ENCODE data around the gene IKZF1.

The IKZF1 gene

GRCh38 chr7:50412973-50413372 lies 108.5 kb downstream of the IKZF1 start:
- DNase-seq (ENCODE audit: low read depth) = no peak

GRCh38 chr7:50413561-50413960 lies 109.0 kb downstream of the IKZF1 start:
- no peak for DNase-seq (ENCODE audit: low read depth)

- DNase-seq (ENCODE audit: low read depth) = no peak
Observed at GRCh38 chr7:50415844-50416364, 111.4 kb downstream of the IKZF1 start.

GRCh38 chr7:50416527-50417182 lies 112.1 kb downstream of the IKZF1 start:
- DNase-seq (ENCODE audit: low read depth) = no peak

- peak; percentile 55 for DNase-seq (ENCODE audit: low read depth)
Observed at GRCh38 chr7:50418086-50418515, 113.6 kb downstream of the IKZF1 start.

- DNase-seq (ENCODE audit: low read depth) = no peak
Observed at GRCh38 chr7:50418526-50419290, 114.2 kb downstream of the IKZF1 start.

GRCh38 chr7:50421043-50421442 lies 116.5 kb downstream of the IKZF1 start:
- DNase-seq (ENCODE audit: low read depth) = no peak

- no peak for DNase-seq (ENCODE audit: low read depth)
Observed at GRCh38 chr7:50422858-50423257, 118.3 kb downstream of the IKZF1 start.

- DNase-seq (ENCODE audit: low read depth) = no peak
Observed at GRCh38 chr7:50423860-50424259, 119.3 kb downstream of the IKZF1 start.

GRCh38 chr7:50425318-50425717 lies 120.8 kb downstream of the IKZF1 start:
- DNase-seq (ENCODE audit: low read depth) = no peak

GRCh38 chr7:50426280-50427045 lies 121.9 kb downstream of the IKZF1 start:
- DNase-seq (ENCODE audit: low read depth) = no peak

- no peak for DNase-seq (ENCODE audit: low read depth)
Observed at GRCh38 chr7:50427518-50427917, 123.0 kb downstream of the IKZF1 start.

- DNase-seq (ENCODE audit: low read depth) = no peak
Observed at GRCh38 chr7:50428911-50429310, 124.4 kb downstream of the IKZF1 start.

- no peak for DNase-seq (ENCODE audit: low read depth)
Observed at GRCh38 chr7:50431316-50431715, 126.8 kb downstream of the IKZF1 start.

GRCh38 chr7:50431722-50432305 lies 127.3 kb downstream of the IKZF1 start:
- no peak for DNase-seq (ENCODE audit: low read depth)

GRCh38 chr7:50436133-50436806 lies 131.8 kb downstream of the IKZF1 start:
- no peak for DNase-seq (ENCODE audit: low read depth)

- DNase-seq (ENCODE audit: low read depth) = no peak
Observed at GRCh38 chr7:50446542-50446960, 142.0 kb downstream of the IKZF1 start.

- no peak for DNase-seq (ENCODE audit: low read depth)
Observed at GRCh38 chr7:50448823-50449222, 144.3 kb downstream of the IKZF1 start.

- DNase-seq (ENCODE audit: low read depth) = no peak
Observed at GRCh38 chr7:50449501-50449880, 145.0 kb downstream of the IKZF1 start.

- DNase-seq (ENCODE audit: low read depth) = peak; percentile 64
Observed at GRCh38 chr7:50449881-50450589, 145.5 kb downstream of the IKZF1 start, which contains the start of gene FIGNL1. Gene FIGNL1, minus strand, starts transcription at chr7:50450350. Its CDS starts 3,063 bp downstream, at chr7:50447287.

GRCh38 chr7:50450590-50451032 lies 146.1 kb downstream of the IKZF1 start:
- DNase-seq (ENCODE audit: low read depth) = peak; percentile 0
